H9 (cell line): ENCODE measurements around the gene TBC1D9. TPM values are rescaled to one million over a fixed set of nuclear protein-coding genes. Genes with fewer than 3 reads are reported as not detected.

Experiments
- DNase-seq: peaks from one replicate; pipeline ENCODE4 v3.0.0-alpha.2; 2017
- H2AFZ ChIP-seq: one replicate; pipeline ENCODE4 v1.6.1; 2013; ENCODE audit warnings: mild to moderate bottlenecking, low read length, control low read depth, moderate library complexity
- H2AK5ac ChIP-seq: 2 replicates; pipeline ENCODE4 v1.6.1; 2013; ENCODE audit warnings: low read length, control low read depth, mixed read lengths; ENCODE audit not compliant: insufficient read length
- H2BK120ac ChIP-seq: one replicate; pipeline ENCODE4 v1.6.1; 2013; ENCODE audit warnings: low read depth, mild to moderate bottlenecking, low read length, control low read depth, inconsistent platforms; ENCODE audit not compliant: poor library complexity, severe bottlenecking
- H2BK12ac ChIP-seq: 2 replicates; pipeline ENCODE4 v1.6.1; 2013; ENCODE audit warnings: low read length, control low read depth, mixed read lengths, low read depth; ENCODE audit not compliant: insufficient read length
- H2BK15ac ChIP-seq: 2 replicates; pipeline ENCODE4 v1.6.1; 2013; ENCODE audit warnings: low read depth, low read length, control low read depth
- H2BK20ac ChIP-seq: one replicate; pipeline ENCODE4 v1.6.1; 2013; ENCODE audit warnings: low read depth, mild to moderate bottlenecking, low read length, control low read depth, inconsistent platforms; ENCODE audit not compliant: poor library complexity, severe bottlenecking
- H2BK5ac ChIP-seq: 2 replicates; pipeline ENCODE4 v1.6.1; 2013; ENCODE audit warnings: low read length, control low read depth, mixed read lengths; ENCODE audit not compliant: insufficient read length
- H3K14ac ChIP-seq: 2 replicates; pipeline ENCODE4 v1.6.1; 2013; ENCODE audit warnings: low read length, control low read depth; ENCODE audit not compliant: insufficient read depth
- H3K18ac ChIP-seq: 2 replicates; pipeline ENCODE4 v1.6.1; 2013; ENCODE audit warnings: low read depth, mild to moderate bottlenecking, mixed read lengths, low read length, control low read depth; ENCODE audit not compliant: insufficient read length
- H3K23ac ChIP-seq: 2 replicates; pipeline ENCODE4 v1.6.1; 2013; ENCODE audit warnings: low read length, control low read depth, mixed read lengths, low read depth; ENCODE audit not compliant: insufficient read length
- H3K23me2 ChIP-seq: 2 replicates; pipeline ENCODE4 v1.6.1; 2013; ENCODE audit warnings: low read depth, mild to moderate bottlenecking, mixed read lengths, low read length, control low read depth; ENCODE audit not compliant: insufficient read length, poor library complexity, severe bottlenecking
- H3K27ac ChIP-seq: 2 replicates; pipeline ENCODE4 v1.5.1; 2013; ENCODE audit warnings: low read length, control low read depth, mixed read lengths, low read depth; ENCODE audit not compliant: insufficient read length
- H3K27me3 ChIP-seq: 2 replicates; pipeline ENCODE4 v1.6.1; 2013; ENCODE audit warnings: low read length, control low read depth, inconsistent platforms; ENCODE audit not compliant: insufficient read depth
- H3K4ac ChIP-seq: 2 replicates; pipeline ENCODE4 v1.6.1; 2013; ENCODE audit warnings: low read depth, mild to moderate bottlenecking, control low read depth, inconsistent platforms, low read length, moderate library complexity
- H3K4me1 ChIP-seq: 2 replicates; pipeline ENCODE4 v1.6.1; 2013; ENCODE audit warnings: low read length, control low read depth, inconsistent platforms; ENCODE audit not compliant: insufficient read depth
- H3K4me2 ChIP-seq: 2 replicates; pipeline ENCODE4 v1.6.1; 2013; ENCODE audit warnings: low read length, control low read depth, mixed read lengths; ENCODE audit not compliant: insufficient read length, insufficient read depth
- H3K56ac ChIP-seq: 2 replicates; pipeline ENCODE4 v1.6.1; 2013; ENCODE audit warnings: low read depth, mild to moderate bottlenecking, mixed read lengths, low read length, control low read depth; ENCODE audit not compliant: insufficient read length
- H3K79me1 ChIP-seq: 2 replicates; pipeline ENCODE4 v1.6.1; 2013; ENCODE audit warnings: low read depth, mild to moderate bottlenecking, moderate library complexity, low read length, control low read depth, inconsistent platforms; ENCODE audit not compliant: insufficient read depth, poor library complexity, severe bottlenecking
- H3K79me2 ChIP-seq: 2 replicates; pipeline ENCODE4 v1.6.1; 2013; ENCODE audit warnings: low read length, control low read depth, inconsistent platforms; ENCODE audit not compliant: insufficient read depth
- H3K9ac ChIP-seq: 2 replicates; pipeline ENCODE4 v1.6.1; 2013; ENCODE audit warnings: low read length, control low read depth, mixed read lengths; ENCODE audit not compliant: insufficient read length; ENCODE audit errors: extremely low read depth
- H3K9me3 ChIP-seq: one replicate; pipeline ENCODE4 v1.6.1; 2013; ENCODE audit warnings: low read depth, low read length, inconsistent platforms; ENCODE audit not compliant: control insufficient read depth
- H3T11ph ChIP-seq: one replicate; pipeline ENCODE4 v1.6.1; 2013; ENCODE audit warnings: mild to moderate bottlenecking, low read length, control low read depth, inconsistent platforms
- H4K20me1 ChIP-seq: one replicate; pipeline ENCODE4 v1.6.1; 2013; ENCODE audit not compliant: control insufficient read depth, insufficient read length, insufficient read depth
- H4K5ac ChIP-seq: 2 replicates; pipeline ENCODE4 v1.6.1; 2013; ENCODE audit warnings: low read depth, mild to moderate bottlenecking, mixed read lengths, low read length, control low read depth; ENCODE audit not compliant: insufficient read length
- H4K8ac ChIP-seq: replicated peaks from 2 replicates; pipeline ENCODE4 v1.6.1; 2013; ENCODE audit warnings: low read length, control low read depth, mixed read lengths, low read depth; ENCODE audit not compliant: insufficient read length
- H4K91ac ChIP-seq: 2 replicates; pipeline ENCODE4 v1.6.1; 2013; ENCODE audit warnings: low read depth, mild to moderate bottlenecking, moderate library complexity, mixed read lengths, low read length, control low read depth; ENCODE audit not compliant: insufficient read length
- H3K27ac Mint-ChIP-seq, 3 experiments: 2 replicates in 2 of 3; 3 replicates in 1 of 3; pipeline ENCODE4 v1.8.0; 2020 to 2021; ENCODE audit warnings: mixed read lengths in 3 of 3, mild to moderate bottlenecking in 1 of 3, moderate library complexity in 1 of 3
- H3K27me3 Mint-ChIP-seq: 2 replicates; pipeline ENCODE4 v1.8.0; 2021; ENCODE audit warnings: low read depth, mild to moderate bottlenecking, moderate library complexity, mixed read lengths
- H3K36me3 Mint-ChIP-seq, 3 experiments: 2 replicates in 2 of 3; 3 replicates in 1 of 3; pipeline ENCODE4 v1.8.0; 2020 to 2021; ENCODE audit warnings: low read depth in 3 of 3, mixed read lengths in 3 of 3; ENCODE audit not compliant: insufficient read depth in 1 of 3
- H3K4me1 Mint-ChIP-seq, 2 experiments: 2 replicates each; pipeline ENCODE4 v1.8.0; 2020; ENCODE audit warnings: mixed read lengths in 2 of 2
- H3K4me3 Mint-ChIP-seq, 2 experiments: 2 replicates in 1 of 2; 3 replicates in 1 of 2; pipeline ENCODE4 v1.8.0; 2020 to 2021; ENCODE audit warnings: mild to moderate bottlenecking in 2 of 2, mixed read lengths in 2 of 2, moderate library complexity in 1 of 2
- H3K9me3 Mint-ChIP-seq, 2 experiments: 2 replicates in 1 of 2; 3 replicates in 1 of 2; pipeline ENCODE4 v1.8.0; 2020; ENCODE audit warnings: mild to moderate bottlenecking in 2 of 2, mixed read lengths in 2 of 2, moderate library complexity in 1 of 2
- WGBS: extraction: QIAGEN DNeasy Blood & Tissue Kit; methylation state at CpG from one replicate; pipeline ENCODE4 v1.1.7; 2013; ENCODE audit warnings: missing lambda C conversion rate, low lambda C conversion rate, mixed read lengths; ENCODE audit not compliant: insufficient read length; ENCODE audit errors: extremely low coverage; 5-methylcytosine and 5-hydroxymethylcytosine counted together
- long read RNA-seq: library from polyadenylated mRNA; unstranded; transcript quantifications from one replicate; pipeline ENCODE4 v2.0.0, GENCODE V29; 2020
- total RNA-seq: library from RNA; stranded (reverse); gene quantifications from 2 replicates; pipeline ENCODE4 v1.2.1, GENCODE V29; 2021
- TF ChIP-seq, protein P1 (sequence below): fragments of 200-600 bp; sonication (generic); conservative IDR thresholded peaks from 3 replicates; pipeline ENCODE4 v1.8.0; 2021; ENCODE audit warnings: antibody characterized with exemption, mild to moderate bottlenecking

The TBC1D9 gene
- total RNA-seq = 0.63 and 0.86 TPM in 2 replicates
- long read RNA-seq, full-length matches to known transcripts = 1 of 1 reads
- long read RNA-seq, partial matches to known transcripts = 0 of 1 reads
- long read RNA-seq, other reads (novel, unspliced or antisense) = 0 of 1 reads

DNA sequence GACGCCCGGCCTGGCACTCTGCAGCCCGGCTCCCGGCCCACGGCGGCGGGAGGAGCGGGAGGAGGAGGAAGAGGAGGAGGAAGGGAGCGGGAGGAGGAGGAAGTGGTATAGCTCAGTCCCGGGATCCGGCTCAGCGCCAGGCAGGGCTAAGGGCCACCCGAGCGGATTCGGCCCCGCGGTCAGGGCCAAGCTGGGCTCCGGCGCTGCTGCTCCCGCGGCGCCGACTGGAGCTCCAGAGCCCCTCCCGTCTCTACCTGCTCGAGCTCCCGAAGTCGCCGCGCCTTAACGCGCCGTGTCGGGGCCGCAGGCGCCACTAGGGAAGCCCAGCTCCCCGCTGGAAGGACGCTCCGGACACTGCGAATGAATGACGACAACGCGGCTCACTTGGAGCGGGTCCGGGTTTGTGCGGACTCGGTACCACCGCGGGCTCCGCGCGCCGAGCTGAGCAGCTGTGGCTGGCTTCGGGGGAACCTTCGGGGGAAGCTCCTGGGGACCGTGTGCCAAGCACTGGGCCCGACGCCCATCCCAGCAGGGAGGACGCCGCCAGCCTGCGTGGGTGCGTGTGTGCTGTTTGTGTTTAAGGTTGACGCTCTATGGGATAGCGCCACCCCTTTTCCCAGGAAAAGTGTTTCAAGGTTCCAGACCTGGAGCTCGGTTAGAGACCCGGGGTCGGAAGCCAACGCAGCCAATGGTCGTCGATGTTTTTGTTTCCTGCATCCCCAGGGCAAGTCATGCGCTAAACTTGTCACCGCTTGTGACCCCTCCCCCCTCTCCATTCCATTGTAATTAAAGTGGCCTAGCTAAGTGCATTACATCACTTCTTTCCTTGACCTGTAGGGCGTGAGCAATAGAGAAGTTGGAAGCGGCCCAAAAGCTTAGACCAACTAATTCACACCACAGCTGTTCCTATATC lies at the start of gene TBC1D9:
TSS of gene TBC1D9 (minus strand) at position 67 of the 913 bp plus-strand sequence. CDS start 340 bp downstream, outside the sequence.
- Histone ChIP-seq H3K27me3 (peaks cover 31% of the 10 kb centered on the region), H3K18ac (peak within 1 kb of the TSS; percentile 62), H3K14ac (peak within 1 kb of the TSS; percentile 60), H2BK5ac (no peak within 1 kb of the TSS), H2BK12ac (no peak within 1 kb of the TSS), H3K9me3 (no peaks in the 10 kb centered on the region), H3K27ac (no peak within 1 kb of the TSS), H3K9ac (no peak within 1 kb of the TSS), H3K4ac (no peak within 1 kb of the TSS), H3K23ac (no peak within 1 kb of the TSS), H3K23me2 (peaks cover 4% of the 10 kb centered on the region), H3K56ac (no peak within 1 kb of the TSS), H3K79me1 (no peaks in the 10 kb centered on the region), H4K91ac (no peak within 1 kb of the TSS), H2BK20ac (no peak within 1 kb of the TSS), H3T11ph (no peak within 1 kb of the TSS), H3K79me2 (no peaks in the 10 kb centered on the region), H4K5ac (no peak within 1 kb of the TSS), H2AFZ (no peak within 1 kb of the TSS), H2AK5ac (no peak within 1 kb of the TSS), H3K4me1 (no peaks in the 10 kb centered on the region; the same call in 1 of the 2 replicates), H4K20me1 (no peaks in the 10 kb centered on the region), H4K8ac (no peak within 1 kb of the TSS), H2BK15ac (no peak within 1 kb of the TSS), H2BK120ac (no peak within 1 kb of the TSS), H3K4me2 (peak within 1 kb of the TSS; percentile 34)
- Mint-ChIP-seq H3K4me1 (peaks cover 16% of the 10 kb centered on the region in 2 experiments), H3K27ac (no peak within 1 kb of the TSS; a peak in 1 of 7 replicates), H3K36me3 (no peaks in the 10 kb centered on the region), H3K27me3 (peaks cover 92% of the 10 kb centered on the region), H3K4me3 (peak within 1 kb of the TSS; percentile 56 to 85), H3K9me3 (no peaks in the 10 kb centered on the region; a peak in 1 of 5 replicates)
- TF ChIP-seq, protein P1, sequence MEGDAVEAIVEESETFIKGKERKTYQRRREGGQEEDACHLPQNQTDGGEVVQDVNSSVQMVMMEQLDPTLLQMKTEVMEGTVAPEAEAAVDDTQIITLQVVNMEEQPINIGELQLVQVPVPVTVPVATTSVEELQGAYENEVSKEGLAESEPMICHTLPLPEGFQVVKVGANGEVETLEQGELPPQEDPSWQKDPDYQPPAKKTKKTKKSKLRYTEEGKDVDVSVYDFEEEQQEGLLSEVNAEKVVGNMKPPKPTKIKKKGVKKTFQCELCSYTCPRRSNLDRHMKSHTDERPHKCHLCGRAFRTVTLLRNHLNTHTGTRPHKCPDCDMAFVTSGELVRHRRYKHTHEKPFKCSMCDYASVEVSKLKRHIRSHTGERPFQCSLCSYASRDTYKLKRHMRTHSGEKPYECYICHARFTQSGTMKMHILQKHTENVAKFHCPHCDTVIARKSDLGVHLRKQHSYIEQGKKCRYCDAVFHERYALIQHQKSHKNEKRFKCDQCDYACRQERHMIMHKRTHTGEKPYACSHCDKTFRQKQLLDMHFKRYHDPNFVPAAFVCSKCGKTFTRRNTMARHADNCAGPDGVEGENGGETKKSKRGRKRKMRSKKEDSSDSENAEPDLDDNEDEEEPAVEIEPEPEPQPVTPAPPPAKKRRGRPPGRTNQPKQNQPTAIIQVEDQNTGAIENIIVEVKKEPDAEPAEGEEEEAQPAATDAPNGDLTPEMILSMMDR = peak; percentile 19; the same call in 1 of the 3 replicates
- peak; percentile 95 for DNase-seq
- no CpG with 5 or more reads among the region's 73 CpGs for WGBS
